HG03060 (cell line): ENCODE data around the gene UBE2Z.

Experiments used
- ATAC-seq: cut with Tn5 transposase; IDR thresholded peaks from one replicate; pipeline ENCODE4 v1.9.1; 2021; ENCODE audit warnings: low read depth, moderate number of reproducible peaks; ENCODE audit not compliant: unreplicated experiment

UBE2Z gene

DNA sequence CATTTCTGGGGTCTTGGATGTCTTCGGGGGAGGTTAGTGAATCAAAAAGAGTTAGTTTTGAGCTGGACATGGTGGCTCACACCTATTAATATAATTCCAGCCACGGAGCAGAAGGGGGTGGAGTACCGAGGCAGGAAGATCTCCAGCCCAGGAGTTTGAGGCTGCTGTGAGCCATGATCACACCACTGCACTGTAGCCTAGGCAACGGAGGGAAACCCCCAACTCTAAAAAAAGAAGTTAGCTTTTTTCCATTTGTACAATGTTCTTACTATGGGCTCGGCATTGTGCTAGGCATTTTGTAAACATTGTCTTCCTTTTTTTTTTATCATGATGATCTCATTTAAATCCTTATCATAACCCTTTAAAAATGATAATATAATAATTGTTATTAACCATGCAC, 44.7 kb downstream of the UBE2Z start:
- ATAC-seq: no peak

DNA sequence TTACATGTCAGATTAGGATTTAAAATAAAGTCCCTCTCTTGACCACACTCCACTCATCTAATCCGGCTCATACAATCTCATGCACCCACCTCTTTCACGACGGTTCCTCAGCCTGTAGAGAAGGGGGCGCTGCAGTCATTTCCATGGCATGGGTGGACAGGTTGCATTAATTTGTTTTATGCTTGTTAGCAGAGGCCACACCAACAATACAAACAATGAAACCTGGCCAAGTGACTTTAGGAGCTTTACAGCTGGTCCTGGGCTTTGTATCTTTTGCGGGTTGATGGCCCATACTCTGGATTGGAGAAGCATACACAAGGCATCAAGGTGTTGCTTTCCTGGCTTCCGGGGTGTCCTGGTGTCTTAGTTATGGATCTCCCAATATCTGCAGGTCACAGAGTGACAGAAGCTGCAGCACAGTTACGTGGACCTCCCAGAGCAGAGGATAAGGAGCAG, 46.1 kb downstream of the UBE2Z start:
- ATAC-seq: no peak

DNA sequence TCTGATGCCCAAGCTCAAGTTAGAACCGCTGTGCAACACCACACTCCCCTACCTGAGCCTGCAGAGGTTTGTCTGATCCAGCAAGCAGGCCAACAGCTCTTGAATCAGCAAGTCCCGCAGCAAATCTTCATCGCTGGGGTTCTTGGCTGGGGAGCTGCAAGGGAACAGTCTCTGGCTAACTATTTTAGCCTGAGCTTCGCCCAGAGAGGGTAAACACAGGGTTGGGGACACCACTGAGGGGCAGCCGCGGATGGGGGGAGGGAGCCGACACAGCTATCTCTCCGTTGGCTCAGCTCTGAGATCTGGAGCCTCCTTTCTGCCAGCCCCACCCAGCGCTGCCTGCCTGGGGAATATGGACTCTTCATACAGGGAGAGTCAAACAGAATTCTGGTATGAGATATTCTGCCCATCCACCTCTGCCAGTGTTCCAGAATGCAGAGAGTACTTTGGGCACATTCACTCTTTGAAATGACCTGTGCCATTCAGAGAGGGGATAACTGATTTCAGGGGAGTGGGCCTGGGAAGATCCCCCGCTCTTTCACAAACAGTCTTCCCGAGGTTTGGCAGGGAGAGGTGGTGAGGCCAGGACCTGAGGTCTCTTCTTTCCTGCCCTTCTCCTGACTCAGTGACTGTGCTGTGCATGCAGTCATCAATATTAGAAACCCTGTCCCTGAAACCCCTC, 52.8 kb downstream of the UBE2Z start:
- ATAC-seq: no peak

DNA sequence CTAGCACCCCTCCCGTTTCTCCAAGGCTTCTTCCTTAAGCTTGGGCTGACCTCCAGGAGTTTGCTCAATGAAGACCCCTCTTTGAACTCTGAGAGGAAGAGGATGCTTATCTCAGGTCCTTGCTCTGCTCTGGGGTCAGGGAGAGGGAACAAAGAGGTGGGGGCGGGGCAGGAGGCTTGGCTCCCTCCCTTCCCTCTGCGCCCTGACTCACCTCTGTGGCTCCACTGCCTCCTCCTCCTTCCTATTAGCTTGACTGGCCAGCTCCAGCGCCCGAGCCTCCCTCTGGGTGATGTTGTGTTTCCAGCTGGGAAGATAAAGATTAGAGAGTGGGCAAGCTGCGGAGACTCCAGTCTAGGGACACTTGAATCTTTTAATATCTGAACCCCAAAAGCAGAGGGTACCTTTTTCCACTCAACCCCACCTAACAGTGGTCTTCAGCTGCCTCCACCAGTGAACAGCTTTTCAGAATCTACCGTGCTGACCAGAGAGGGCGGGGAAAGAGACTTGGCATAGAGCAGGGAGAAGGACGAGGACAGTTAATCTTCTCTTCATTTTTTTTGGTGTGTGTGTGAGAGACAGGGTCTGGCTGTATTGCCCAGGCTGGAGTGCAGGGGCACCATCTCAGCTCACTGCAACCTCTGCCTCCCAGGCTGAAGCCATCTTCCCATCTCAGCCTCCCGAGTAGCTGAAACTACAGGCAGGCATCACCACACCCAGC, 53.5 kb downstream of the UBE2Z start:
- ATAC-seq: no peak

DNA sequence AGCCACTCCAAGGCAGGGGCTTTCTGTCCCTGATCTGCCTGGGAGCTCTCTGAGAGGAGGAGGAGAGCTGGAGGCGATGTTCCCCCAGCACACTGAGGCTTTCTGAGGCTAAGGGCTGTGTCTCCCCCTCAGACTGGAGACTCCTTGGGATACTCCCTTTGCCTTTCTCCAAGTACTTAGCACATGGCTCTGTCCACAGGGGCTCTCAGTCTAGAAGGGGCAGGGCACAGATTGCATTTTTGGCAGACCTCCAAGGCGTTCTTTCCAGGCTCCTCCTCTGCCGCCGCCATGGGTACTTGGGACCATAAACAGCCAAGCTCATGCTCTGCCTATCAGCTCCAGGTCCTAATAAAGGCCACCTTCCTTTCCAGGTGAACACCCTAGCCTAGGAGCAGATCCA, 62.0 kb downstream of the UBE2Z start:
- ATAC-seq: no peak

DNA sequence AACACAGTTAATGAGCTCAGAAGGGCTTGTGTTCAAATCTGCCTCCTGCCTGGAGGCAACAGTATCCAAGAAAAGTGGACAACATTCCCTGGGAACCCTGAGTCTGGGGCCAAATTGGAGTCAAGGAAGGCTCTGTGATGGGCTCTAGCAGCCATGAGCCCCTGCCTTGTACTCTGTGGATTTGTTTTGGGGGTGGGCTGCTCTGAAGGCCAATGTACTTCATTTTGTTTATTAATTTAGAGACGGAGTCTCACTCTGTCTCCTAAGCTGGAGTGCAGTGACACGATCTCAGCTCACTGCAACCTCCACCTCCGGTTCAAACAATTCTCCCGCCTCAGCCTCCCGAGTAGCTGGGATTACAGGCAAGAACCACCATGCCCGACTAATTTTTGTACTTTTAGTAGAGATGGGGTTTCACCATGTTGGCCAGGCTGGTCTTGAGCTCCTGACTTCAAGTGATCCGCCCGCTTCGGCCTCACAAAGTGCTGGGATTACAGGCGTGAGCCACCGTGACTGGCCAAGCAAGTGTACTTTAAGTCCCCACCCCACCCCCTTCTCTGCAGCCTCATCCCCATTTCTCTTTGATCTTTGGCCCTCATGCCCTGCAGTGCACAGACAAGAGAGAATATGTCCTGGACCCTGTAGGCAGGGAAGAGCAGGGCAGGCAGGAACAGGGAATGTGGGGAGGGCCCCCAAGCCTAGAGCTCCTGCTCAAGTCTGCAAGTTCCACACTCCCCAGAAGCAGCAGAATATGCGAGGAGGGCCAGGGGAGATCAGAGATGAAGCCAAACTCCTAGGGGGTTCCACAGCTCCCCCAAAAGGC, 62.9 kb downstream of the UBE2Z start:
- no peak for ATAC-seq

DNA sequence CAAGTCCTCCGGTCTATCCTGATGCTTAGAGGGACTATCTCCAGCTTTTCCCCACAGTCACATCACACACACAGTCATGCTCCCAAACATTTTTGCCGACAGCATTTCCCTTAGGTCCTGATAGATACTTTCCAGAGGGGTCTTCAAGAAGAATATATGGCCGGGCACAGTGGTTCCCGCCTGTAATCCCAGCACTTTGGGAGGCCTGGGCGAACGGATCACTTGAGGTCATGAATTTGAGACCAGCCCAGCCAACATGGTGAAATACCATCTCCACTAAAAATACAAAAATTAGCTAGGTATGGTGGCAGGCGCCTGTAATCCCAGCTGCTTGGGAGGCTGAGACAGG, 64.5 kb downstream of the UBE2Z start:
- ATAC-seq: no peak

DNA sequence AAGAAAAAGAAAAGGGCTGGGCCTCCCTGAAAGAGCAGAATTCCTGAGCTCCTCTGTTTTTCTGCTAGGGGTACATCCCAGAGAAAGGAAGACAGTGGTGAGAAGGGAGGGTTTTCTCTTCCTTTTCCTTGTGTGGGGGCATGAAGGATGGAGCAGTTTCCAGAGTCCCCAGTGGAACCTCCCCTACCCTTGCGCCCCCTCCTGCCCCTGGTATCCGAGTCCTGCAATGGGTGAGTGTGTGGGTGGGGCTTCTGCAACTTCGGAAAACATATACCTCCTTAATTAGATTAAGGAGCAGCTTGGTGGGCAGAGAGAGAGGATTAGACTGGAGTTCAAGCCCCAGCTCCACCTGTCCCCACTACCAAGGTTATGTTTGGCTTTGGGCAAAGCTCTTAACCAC, 65.6 kb downstream of the UBE2Z start:
- ATAC-seq: no peak
